Fibroblast of skin of scalp (primary cell): ENCODE data around the gene GLYATL3.

Experiments used
- DNase-seq: peaks from one replicate; pipeline ENCODE4 v3.0.0-alpha.2; 2013

GLYATL3 gene

DNA sequence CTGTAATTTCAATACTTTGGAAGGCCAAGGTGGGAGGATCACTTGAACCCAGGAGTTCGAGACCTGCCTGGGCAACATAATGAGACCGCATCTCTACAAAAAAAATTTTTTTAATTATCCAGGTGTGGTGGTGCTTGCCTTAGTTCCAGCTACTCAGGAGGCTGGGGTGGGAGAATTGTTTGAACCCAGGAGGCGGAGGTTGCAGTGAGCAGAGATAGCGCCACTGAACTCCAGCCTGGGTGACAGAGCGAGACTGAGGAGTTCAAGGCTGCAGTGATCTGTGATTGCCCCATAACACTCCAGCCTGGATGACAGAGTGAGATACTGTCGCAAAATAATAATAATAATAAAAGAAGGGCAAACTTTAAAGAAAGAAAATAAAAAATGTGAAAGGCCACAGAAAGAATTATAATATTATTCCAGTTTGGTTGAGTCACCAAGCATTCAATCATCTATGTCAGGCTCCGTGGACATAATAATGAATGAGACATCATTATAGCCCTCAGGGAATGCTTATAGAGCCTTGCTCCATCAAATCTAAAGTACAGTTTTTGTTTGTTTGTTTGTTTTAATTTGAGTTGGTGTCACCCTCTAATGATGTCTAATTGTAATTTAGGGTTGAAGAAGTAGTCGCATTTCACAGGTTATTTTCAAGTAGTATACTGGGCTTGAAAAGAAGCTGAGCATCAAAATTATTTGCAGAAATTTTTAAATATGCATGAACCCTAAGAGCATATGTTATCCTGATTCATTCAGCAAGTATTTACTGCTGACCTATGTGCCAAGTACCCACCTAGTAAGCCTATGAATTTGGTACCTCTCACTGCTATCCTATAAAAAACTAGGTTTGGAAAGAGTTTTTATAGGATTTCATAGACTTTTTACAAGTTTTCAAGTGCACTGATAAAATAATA is 15.1 kb downstream of the GLYATL3 start:
- DNase-seq: no peak

DNA sequence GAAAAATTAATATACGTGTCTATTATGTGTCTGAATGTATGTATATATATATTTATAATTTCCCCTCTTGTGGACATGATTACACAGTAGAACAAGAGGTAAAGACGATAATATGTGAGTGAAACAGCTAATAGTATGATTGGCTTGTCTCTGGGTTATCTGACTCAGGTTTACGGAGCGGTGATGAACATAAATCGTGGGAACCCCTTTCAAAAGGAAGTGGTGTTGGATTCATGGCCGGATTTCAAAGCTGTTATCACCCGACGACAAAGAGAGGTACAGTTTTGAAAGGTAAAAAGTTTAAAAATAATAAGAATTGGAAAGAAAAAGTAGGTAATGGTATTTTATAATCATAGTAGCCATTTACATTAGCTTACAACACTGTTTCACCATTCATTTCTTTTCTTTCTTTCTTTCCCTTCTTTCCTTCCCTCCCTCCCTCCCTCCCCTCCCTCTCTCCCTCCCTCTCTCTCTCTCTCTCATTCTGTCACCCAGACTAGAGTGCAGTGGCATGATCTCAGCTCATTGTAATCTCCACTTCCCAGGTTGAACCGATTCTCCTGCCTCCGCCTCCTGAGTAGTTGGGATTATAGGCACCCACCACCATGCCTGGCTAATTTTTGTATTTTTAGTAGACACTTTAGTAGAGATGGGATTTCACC is 15.9 kb downstream of the GLYATL3 start:
- no peak for DNase-seq

DNA sequence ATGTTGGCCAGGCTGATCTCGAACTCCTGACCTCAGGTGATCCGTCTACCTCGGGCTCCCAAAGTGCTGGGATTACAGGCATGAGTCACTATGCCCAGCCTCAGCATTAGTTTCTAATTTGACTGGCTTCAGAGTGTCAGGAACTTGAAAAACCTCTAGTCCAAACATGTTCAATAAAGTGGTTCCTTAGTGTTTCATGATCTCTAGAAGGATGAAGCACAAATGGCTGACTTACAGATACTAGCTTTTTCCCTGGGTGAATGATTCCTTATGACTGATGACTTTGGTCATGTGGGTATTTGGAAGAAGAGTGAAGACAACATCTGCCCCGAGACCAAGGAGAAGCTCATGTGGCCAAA is 16.4 kb downstream of the GLYATL3 start:
- DNase-seq: no peak

DNA sequence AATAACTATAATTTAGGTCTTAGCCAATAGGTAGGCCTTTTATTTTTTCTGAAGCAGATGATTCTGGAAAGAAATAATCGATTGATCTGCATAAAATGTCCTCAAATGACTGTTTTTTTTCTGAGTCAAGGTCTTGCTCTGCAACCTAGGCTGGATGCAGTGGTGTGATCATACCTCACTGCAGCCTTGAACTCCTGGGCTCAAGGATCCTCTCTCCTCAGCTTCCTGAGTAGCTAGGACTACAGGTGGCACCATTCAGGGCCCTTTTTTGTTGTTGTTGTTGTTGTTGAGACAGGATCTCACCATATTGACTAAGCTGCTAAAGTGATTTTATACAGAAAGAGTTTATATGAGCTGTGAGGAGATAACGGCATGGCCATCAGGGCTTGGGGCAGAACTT is 18.2 kb downstream of the GLYATL3 start:
- no peak for DNase-seq

DNA sequence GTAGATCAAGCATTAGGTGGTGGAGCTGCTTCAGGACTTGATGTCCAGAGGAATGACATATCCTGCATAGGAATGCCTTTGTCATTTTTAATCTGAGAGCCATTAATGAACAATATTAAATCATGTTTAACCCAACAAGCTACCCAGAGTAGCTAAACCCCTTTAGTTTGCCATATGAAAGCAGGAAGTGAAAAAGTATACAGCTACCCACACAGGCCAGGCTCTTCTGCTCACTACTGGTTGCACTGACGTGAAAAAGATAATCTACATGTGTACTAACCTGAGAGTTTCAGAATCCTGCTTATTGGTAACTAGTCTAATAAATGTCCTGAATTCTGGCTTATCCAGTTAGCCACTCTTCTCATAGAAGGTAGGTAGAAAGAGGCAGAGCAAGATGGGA is 19.9 kb downstream of the GLYATL3 start:
- DNase-seq: no peak

DNA sequence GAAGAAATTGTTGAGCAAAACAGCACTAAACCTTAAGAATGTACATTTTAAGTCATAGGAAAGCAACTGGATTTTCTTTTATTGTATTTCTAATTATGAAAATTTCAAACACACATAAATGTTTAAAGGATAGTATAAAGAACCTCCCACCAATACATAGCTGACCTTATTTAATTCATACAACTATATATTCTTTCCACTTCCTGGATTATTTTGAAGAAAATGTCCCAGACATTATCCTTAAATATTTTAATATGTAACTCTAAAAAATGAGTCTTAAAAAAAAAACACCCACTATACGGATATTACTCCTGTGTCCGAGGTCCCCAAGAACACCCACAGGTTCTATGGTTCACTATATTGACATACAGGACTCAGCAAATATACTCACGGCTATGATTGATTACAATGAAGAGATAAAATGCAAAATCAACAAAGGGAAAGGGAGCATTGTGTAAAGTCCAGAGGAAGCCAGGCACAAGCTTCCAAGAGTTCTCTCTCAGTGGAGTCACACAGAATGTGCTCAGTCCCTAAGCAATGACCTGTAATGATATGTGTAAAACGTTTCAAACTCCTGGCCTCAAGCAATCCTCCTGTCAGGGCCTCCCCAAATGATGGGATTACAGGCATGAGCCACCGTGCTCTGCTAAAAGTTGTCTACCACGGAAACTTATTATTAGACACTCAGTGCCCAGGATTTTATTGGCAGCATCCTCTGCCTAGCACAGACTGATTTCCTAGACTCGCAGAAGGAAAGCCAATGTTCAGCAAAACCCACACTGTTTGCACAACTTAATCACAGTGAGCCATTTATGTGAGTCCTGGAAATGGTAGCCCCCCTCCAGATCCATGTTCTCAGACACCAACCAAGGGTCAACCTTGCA is 23.2 kb downstream of the GLYATL3 start:
- no peak for DNase-seq

DNA sequence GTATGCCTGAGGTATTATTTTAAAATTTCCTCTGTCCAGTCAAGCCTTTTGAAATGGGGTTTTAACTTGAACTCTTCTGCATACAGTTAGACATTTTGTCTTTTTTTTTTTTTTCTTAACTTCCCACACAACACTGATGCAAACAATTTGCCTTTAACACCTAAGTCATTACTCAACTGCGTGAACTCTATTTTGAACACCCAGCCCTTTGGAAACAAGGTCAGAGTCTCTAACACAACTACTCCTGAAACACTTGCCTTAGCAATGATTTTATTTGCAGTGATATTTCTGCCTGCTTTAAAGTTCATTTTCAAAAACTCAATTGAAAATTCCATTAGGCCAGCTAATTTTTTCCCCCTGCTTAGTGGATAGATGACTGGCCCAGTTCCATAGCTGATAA is 24.2 kb downstream of the GLYATL3 start:
- DNase-seq: no peak

DNA sequence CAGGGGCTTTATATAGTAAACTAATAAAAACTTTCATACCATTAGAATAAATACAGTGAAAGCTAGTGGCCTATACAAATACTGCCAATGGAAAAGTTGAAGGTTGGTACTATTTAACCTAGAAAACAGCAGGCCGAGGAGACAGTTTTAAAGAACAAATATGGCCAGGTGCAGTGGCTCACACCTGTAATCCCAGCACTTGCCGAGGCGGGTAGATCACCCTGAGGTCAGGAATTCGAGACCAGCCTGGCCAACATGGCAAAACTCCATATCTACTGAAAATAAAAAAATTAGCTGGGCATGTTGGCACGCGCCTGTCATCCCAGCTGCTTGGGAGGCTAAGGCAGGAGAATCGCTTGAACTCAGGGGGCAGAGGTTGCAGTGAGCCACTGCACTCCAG is 24.8 kb downstream of the GLYATL3 start:
- no peak for DNase-seq

DNA sequence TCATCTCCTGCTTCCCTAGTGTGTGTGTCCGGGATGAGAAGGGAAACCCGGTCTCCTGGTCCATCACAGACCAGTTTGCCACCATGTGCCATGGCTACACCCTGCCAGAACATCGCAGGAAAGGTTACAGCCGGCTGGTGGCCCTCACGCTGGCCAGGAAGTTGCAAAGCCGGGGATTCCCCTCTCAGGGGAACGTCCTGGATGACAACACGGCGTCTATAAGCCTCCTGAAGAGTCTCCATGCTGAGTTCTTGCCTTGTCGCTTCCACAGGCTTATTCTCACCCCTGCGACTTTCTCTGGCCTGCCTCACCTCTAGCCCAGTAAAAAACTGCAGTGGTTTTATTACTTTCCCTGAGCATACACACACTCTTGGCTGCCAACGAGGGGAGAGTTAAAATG is 26.9 kb downstream of the GLYATL3 start:
- DNase-seq: no peak

DNA sequence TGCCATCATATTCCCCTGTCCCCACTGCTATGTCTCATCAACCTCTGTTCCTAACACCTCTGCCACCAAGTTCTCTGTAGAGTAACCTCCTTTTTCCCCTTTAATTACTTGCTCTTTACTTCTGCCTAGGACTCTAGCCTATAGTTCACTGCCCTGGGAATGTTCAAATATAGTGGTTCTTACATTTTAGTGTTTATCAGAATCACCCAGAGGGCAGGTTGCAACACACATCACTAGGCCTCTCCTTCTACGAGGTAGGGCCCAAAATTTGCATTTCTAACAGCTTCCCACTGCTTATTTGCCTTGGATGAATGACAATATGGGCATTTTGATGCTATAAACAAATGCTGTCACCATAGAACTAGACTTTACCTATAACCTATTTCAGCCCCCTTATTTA is 27.6 kb downstream of the GLYATL3 start:
- no peak for DNase-seq

DNA sequence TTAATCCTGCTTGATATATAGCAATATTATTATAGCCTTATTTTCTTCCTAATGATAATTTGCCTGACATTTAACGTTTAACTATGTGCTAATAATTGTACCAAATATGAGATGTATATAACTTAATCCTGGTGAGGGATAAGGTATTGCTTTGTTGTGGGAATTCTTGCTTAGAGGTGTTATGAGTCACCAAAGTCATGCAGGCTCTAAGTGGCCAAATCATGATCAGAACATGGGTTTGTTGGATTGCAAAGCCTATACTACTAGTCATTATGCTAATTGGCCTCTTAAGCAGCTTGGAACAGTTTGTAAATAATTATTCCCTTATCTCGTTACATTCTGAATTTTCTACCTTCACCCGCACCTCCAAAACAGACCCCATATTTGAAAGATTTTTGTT is 28.8 kb downstream of the GLYATL3 start:
- no peak for DNase-seq

DNA sequence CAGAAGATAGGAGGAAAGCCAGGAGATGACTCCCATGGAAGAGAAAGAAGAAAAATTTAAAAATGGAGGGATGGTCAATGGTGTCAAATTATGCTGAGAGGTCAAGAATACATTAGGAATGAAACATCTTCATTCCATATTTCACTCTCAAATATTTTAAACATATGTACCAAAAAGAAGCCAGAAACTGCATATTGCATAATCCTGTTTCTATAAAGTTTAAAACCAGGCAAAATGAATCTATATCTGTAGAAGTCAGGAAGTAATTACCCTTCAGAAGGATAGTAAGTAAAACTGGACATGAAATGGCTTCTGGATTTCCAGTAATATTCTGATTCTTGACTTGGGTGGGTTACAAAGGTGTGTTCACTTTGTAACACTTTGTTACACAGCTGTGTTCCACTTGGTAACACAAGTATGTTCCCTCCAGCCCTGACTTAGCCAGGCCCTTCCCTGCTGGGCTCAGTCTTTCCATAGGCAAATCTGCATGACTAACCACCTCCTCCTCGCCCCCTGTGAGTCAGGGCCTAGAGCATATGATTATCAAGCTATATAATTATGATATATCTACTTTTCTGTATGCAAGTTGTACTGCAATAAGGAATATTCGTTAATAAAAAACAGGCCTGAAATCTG is 30.5 kb downstream of the GLYATL3 start:
- DNase-seq: no peak

DNA sequence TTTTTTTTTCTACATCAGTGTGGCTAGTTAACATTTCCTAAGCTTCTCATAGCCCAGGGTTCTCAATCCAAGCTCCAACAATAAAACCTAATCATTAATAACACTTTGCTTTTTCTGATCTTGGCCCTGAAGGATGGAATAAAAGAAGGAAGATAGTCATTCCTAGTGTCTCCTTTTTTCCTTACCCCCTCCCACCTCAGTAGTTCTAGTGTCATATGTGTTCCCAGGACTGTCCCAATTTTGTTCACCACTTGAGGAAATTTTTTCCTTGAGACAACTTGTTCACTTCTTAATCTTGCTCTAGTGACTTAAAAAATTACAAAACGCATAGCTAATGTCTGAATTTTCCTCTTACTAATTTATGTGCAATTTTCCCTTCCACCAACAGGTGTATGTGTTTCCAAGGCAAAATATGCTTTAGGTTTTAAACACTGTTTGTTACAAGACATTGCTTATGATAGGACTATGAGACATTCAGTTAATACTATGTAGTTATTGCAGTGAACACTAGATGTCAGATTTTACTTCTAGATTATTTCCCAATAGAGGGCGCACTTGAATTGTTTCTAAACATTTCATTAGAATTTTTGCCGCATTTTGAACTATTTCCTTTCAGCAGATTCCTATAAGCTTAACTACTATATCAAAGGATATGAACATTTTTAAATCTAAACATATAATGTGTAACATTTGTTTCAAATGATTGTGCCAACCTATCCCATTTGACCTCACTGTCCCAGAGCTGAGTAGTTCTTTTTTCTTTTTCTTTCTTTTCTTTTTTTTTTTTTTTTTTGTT is 32.2 kb downstream of the GLYATL3 start:
- peak; percentile 63 for DNase-seq

DNA sequence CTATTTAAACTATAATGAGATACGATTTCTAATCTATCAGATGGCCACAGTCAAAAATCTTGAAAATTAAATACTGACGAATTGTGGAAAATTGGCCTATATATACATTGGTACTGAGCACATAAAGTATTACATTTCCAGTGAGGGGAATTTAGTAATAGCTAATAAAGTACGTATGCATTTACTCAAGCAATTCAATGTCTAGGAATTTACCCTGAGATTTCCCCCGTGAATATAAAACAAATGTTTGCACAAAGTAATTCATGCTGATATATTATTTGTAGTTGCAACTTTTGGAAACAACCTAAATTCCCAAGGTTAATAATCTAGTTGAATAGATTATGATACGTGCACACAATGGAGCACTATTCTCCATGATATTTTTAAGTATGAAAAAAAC is 36.1 kb downstream of the GLYATL3 start:
- no peak for DNase-seq

DNA sequence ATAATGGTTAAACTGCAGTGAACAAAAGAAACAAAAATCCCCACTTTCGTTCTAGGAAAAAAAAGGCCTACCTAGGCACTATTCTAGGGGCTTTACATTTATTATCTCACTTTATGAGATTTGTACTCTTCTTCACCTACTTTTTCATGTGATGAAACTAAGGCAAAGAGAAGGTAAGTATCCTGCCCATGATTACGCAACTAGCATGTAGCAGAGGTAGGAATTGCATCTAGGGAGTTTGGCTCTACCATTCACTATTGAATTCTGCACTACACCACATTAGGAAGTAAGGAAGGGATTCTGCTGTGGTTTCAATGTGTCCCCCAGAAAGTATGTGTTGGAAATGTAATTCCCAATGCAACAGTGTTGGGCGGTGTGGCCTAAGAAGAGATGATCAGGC is 39.4 kb downstream of the GLYATL3 start:
- no peak for DNase-seq

DNA sequence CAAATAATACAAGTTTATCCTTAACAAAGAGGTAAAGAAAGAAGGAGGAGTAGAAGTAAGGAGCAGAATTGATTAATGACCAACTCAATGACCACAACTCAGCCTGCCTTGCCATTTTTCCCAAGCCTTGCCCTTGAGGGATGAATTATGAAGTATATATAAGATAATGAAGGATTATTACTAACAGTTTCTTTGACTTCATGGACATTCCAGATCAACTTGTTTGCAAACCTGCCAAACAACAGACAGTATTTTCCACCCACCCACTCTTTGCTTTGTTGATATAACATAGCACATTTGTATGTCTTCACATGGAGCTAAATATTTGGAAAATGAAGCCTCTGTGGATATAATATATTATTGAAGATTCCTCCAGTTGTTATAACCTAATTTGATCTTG is 40.9 kb downstream of the GLYATL3 start:
- no peak for DNase-seq

DNA sequence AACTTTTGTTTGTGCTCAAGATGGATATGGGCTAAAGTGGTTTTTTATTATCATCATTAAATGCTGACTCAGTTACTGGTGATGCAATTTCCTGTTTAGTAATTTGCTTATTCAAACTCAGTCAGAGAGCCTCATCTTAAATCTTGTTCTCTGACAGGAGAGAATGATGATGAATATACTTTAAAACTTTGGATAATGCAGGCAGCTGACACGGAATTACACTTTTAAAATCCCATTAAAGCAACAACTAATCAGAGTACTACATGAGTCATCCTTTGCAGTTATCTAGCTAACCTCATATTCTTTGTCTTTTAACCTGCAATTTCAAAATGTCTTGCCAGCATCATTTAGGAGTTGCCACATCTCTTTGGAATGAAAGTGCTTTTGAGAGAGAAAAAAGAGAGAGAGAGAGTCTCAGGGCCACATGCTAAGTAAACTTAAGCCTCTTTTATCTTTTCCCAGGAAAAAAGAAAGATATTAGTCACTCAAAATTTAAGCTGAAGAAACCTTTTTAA is 41.5 kb downstream of the GLYATL3 start:
- peak; percentile 52 for DNase-seq

DNA sequence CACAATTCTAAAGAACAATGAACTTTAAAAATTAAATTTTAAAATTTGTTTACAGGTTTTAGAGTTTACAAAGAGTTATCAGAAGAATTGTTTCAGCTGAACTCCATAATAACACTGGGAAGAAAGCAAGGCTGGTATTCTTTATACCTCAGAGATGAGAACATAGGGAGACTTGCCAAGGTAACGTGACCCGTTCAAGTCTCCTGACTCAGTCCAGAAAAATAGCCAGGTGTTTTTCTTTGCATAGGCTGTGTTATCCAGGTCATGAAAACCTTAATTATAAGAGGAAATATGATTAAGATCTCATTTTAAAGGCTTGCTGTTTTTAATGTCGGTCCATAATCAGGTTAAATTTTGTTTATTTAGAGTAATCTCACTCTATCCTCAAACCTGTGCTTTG is 42.2 kb downstream of the GLYATL3 start:
- DNase-seq: no peak

DNA sequence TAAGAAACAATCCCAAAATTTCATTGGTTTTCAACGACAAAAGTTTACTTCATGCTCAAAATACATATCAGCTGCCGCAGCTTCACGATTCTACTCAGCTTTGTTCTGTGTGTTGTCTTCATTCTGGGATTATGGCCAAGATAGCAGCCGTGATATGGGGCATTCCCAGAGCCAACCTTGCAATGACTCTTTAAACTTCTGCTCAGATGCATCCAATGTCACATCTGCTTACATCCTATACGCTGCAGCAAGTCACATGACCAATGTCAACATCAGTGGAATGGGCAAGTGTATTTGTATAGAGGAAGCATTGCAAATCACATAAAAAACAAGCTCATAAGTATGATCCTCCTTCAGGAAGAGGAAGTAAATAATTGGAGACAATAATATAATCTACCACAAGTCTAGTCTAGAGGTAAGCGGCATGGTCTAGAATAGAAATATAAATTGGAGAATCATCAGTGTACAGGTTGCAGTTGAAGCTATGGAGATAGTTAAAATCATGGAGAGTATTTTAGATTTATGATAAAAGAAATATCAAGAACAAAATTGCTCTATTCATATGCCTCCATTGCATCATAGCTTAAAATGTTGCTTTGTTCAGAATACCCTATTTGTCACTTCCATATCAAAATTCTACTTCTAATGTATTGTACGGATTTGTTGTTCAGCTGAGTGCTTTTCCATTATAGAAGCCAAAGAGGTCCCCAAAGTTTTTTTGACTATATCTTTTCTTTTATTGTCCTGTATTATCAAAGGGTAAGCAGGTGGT is 43.5 kb downstream of the GLYATL3 start:
- DNase-seq: no peak

DNA sequence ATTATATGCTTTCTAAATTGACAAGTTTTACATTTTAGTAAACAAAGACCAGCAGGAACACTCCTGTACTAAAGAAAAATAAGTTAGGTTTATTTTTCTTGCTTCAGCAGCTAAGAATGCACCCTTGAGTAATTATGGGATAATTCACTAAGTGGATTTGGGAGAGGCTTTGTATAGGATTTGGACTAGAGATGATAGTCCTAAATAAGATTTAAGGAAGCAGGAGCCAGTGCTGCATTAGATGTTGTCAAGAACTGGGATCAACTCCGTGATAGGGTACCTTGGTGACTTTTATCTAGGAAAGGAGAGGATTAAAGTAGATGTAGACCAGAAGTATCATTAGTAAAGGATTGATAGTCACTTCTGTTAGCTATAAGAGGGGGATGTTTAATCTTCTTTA is 46.6 kb downstream of the GLYATL3 start:
- DNase-seq: no peak
